GM12874 (cell line): ENCODE results near the gene PARD3.

Experiments used
- TF ChIP-seq, protein P1 (sequence below): IDR thresholded peaks from 2 replicates; pipeline ENCODE4 v1.5.1; 2011; ENCODE audit warnings: low read depth, mild to moderate bottlenecking, control low read depth, low read length, moderate library complexity; ENCODE audit not compliant: insufficient read depth

The PARD3 gene

DNA sequence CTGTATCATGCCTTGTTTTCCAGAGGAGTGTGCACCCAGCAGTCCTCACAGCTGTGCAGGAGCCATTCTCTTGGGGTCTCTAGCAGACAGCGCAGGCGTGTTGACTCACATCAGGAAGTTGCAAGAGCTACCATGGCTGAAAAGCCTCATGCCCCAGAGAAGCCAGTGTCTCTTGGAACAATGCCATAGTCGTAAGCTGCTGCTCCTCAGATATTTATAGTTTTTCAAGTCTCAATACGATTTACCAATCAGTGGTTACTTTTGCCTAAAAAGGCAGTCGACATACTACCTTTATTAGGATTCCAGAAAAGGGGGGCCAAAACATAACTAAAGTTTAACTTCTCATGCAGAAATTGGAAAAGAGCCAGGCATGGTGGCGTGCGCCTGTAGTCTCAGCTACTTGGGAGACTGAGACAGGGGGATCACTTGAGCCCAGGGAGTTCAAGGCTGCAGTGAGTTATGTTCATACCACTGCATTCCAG lies 407.7 kb downstream of the PARD3 start:
- TF ChIP-seq, protein P1, sequence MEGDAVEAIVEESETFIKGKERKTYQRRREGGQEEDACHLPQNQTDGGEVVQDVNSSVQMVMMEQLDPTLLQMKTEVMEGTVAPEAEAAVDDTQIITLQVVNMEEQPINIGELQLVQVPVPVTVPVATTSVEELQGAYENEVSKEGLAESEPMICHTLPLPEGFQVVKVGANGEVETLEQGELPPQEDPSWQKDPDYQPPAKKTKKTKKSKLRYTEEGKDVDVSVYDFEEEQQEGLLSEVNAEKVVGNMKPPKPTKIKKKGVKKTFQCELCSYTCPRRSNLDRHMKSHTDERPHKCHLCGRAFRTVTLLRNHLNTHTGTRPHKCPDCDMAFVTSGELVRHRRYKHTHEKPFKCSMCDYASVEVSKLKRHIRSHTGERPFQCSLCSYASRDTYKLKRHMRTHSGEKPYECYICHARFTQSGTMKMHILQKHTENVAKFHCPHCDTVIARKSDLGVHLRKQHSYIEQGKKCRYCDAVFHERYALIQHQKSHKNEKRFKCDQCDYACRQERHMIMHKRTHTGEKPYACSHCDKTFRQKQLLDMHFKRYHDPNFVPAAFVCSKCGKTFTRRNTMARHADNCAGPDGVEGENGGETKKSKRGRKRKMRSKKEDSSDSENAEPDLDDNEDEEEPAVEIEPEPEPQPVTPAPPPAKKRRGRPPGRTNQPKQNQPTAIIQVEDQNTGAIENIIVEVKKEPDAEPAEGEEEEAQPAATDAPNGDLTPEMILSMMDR, result no peak

DNA sequence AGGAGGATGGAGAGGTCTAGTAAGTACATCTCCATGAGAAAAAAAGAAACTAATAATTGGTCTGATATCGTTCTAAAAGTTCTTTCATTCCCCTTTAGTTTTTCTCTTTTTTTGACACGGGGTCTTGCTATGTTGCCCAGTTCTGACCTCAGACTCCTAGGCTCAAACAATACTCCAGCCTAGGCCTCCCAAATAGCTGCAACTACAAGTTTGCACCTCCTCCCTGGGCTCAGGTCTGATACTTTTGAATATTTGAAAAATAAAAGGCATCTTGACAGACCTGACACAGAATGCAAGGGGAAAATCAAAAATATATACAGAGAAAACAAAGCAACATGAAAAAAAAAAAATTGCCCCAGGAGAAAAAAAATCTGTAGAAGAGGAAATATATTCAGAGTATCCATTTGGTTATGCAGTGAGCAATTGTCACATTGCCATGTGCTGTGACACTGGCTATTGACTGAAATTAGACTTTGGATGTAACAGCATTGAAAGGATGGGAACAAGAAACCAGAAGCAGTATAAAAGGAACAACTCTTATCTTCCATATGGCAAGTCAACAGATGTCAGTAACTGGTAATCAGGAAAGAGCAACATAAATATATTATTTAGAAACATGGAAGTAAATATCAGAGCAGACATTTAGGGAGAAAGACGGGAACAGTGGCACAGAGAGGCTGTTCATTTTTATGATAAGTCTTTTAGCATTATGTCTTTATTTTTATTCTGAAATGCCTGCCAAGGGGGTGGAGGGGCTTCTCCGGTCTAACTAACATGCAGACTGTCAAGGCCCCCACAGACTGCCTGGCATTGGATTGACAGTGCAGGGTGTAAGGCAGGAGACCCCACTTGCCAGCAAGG lies 408.4 kb downstream of the PARD3 start:
- TF ChIP-seq, protein P1, result no peak

- TF ChIP-seq, protein P1, result no peak
Observed at GRCh38 chr10:34405611-34406462, 409.3 kb downstream of the PARD3 start.

- TF ChIP-seq, protein P1, result no peak
Observed at GRCh38 chr10:34403512-34403911, 411.6 kb downstream of the PARD3 start.

DNA sequence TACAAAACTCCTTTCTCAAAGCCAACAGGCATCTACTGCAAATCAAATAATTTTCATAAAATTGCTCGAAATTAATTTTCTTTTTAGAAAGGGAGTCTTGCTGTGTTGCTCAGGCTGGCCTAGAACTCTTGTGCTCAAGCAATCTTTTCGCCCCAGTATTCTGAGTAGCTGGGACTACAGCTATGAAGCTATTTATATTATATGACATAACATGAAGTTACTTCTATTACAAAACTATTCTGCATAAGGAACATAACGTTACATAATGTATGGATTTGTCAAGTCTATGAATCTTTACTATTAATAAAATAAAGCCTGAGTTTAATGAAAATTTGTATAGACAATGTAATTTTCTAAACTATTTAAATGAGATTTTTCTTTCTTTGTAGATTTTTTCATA lies 415.0 kb downstream of the PARD3 start:
- TF ChIP-seq, protein P1, result no peak

GRCh38 chr10:34399013-34399412 lies 416.1 kb downstream of the PARD3 start:
- TF ChIP-seq, protein P1, result no peak

- TF ChIP-seq, protein P1, result no peak
Observed at GRCh38 chr10:34397324-34397723, 417.8 kb downstream of the PARD3 start.
